Central memory CD8-positive, alpha-beta T cell (primary cell): ENCODE measurements around the gene UVSSA.

Experiments
- ATAC-seq: fragments of 150-1000 bp; cut with Tn5 transposase; replicated peaks from 2 replicates; pipeline ENCODE4 v1.10.0; 2022; ENCODE audit warnings: mild to moderate bottlenecking, moderate FRiP score, moderate number of reproducible peaks; ENCODE audit not compliant: poor library complexity, severe bottlenecking; ENCODE audit errors: extremely low read depth
- DNase-seq, 2 donors: peaks; one replicate each; pipeline ENCODE4 v3.0.0; 2021; ENCODE audit warnings: low spot score in 2 of 2
- H3K27ac Mint-ChIP-seq: one replicate; pipeline ENCODE4 v1.8.0; 2022; ENCODE audit warnings: low read depth, mild to moderate bottlenecking, moderate library complexity, mixed read lengths
- H3K27me3 Mint-ChIP-seq: one replicate; pipeline ENCODE4 v1.8.0; 2022; ENCODE audit warnings: mixed read lengths
- H3K36me3 Mint-ChIP-seq: one replicate; pipeline ENCODE4 v1.8.0; 2022; ENCODE audit warnings: mild to moderate bottlenecking, moderate library complexity, mixed read lengths; ENCODE audit not compliant: insufficient read depth
- H3K4me1 Mint-ChIP-seq: one replicate; pipeline ENCODE4 v1.8.0; 2022; ENCODE audit warnings: mixed read lengths
- H3K4me3 Mint-ChIP-seq: one replicate; pipeline ENCODE4 v1.8.0; 2022; ENCODE audit warnings: mild to moderate bottlenecking, moderate library complexity, mixed read lengths
- H3K9me3 Mint-ChIP-seq: one replicate; pipeline ENCODE4 v1.8.0; 2022; ENCODE audit warnings: mixed read lengths

UVSSA gene

DNA sequence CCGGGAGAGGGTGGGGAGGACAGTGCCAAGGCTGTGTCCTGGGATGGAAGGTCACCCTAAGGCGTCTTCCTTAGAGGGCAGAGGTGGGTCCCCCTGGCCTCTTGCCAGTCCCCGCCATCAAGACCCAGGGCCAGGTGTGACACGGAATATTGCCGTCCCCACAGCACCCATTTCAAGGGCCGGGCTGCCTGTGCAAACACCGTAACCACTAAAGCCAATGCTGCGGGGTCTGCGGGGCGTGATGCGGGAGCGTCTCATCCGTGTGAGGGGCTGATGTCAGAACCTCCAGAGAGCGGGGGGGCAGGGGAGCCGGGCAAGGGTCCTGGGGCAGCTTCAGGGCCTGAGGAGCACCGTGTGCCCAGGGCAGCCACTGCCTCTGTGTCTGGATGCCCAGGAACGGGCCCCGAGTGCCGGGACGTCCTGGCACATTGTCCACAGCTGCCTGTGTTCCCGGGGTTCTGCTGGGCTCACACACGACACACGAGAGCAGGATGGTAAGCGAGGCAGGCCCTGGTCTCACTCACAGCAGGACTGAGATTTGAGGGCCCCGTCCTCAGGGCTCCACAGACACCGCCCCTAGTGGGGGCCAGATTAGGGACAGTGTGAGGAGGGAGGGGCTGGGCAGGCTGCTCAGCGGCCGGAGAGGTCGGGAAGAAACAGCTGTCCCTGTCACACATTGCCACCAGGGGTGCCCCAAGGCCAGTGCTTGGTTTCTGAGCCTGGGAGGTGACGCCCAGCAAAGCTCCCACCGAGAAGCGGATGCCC, 30.0 kb downstream of the UVSSA start:
- Mint-ChIP-seq H3K36me3 (peaks cover 10% of the 10 kb centered on the region), H3K4me1 (peaks cover 7% of the 10 kb centered on the region), H3K9me3 (no peaks in the 10 kb centered on the region), H3K4me3 (no peak overlapping the region), H3K27me3 (no peaks in the 10 kb centered on the region), H3K27ac (no peak overlapping the region)
- no peak for DNase-seq
- ATAC-seq: no peak

DNA sequence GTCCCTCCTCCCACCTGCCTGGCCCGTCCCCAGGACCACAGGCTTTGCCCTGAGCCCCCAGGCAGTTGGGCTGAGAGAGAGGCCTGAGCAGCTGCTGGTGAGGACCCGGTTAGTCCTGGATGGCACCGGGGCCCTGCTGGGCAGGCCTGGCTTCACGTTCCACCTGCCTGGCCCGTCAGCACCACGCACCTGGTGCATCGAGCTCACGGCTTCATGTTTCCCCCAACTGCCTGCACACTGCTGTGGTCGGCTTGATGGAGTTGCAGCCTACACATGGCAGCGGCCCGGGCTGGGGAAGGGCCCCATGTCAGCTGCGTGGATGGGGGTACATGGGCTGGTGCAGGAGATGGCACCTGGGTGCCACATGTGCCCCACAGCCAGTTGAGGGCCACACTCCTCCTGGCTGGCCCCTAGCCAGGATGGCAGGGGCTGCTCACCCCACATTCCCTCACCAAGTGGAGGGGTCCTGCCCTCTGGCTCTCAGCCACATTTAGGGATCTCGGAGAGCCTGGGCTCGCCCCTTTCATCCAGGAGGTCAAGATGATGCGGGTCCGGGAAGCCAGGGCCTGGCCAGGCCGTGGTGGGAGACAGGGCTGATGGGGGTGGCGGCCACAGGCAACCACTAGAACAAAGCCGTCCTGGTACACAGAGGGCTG, 30.7 kb downstream of the UVSSA start:
- Mint-ChIP-seq H3K36me3 (peaks cover 7% of the 10 kb centered on the region), H3K4me3 (no peak overlapping the region), H3K4me1 (peaks cover 7% of the 10 kb centered on the region), H3K27me3 (no peaks in the 10 kb centered on the region), H3K9me3 (no peaks in the 10 kb centered on the region), H3K27ac (no peak overlapping the region)
- DNase-seq (no peak), ATAC-seq (no peak)

DNA sequence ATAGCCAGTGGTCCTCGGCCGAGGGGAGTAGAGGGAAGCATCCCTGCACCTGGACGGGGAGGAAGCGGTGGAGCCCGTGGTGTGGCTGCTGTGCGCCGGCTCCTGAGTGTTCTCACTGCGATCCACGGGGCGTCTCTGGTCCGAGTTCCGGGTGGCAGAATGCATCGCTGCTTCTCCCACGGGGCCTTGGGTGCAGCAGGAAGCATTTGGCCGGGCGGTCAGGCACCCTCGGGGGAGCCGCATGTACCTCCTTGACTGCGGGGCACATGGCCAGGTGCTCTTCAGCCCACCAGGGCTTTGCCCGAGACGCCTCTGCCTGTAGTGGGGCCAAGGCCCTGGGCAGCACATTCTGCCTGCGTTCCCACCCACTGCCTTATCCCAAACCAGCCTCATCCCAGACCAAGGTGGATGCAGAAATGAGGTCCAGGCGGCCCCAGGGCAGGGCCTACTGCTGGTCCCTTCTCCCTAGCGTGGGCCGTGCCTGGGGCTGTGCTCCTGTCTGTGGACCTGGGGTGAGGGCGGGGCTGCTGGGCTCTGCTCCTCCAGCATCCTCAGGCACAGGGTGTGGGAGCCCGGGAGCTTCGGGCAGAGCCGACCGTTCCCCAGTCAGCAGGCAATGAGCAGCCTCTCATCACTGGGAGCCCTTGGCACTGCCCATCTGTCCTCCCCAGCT, 31.7 kb downstream of the UVSSA start:
- peaks cover 7% of the 10 kb centered on the region for H3K36me3 Mint-ChIP-seq
- peaks cover 3% of the 10 kb centered on the region for H3K4me1 Mint-ChIP-seq
- no peaks in the 10 kb centered on the region for H3K27me3 Mint-ChIP-seq
- H3K27ac Mint-ChIP-seq: no peak overlapping the region
- H3K4me3 Mint-ChIP-seq: no peak overlapping the region
- H3K9me3 Mint-ChIP-seq: no peaks in the 10 kb centered on the region
- ATAC-seq (no peak), DNase-seq (no peak)

DNA sequence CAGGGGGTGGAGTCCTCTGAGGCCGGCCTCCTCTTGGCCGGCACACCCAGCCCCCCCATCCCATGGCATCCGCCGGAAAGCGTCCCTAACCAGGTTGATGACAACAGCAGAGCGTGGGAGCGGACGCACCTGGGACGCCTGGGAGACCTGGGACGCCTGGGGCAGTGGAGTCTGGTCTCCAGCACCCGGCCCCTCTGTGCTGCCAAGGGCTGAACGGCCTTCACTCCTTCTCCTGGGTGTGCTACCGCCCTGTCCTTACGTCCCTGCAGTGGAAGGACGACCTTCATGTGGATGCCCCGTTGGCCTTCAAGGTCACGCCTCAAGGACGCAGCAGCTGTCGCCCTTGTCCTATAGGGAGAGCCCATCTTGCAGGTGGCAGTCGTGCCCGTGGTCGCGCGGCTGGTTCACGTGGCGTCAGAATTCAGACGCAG, 32.4 kb downstream of the UVSSA start:
- Mint-ChIP-seq H3K4me3 (no peak overlapping the region), H3K4me1 (no peaks in the 10 kb centered on the region), H3K27me3 (no peaks in the 10 kb centered on the region), H3K36me3 (peaks cover 4% of the 10 kb centered on the region), H3K9me3 (no peaks in the 10 kb centered on the region), H3K27ac (no peak overlapping the region)
- ATAC-seq (no peak), DNase-seq (no peak)

DNA sequence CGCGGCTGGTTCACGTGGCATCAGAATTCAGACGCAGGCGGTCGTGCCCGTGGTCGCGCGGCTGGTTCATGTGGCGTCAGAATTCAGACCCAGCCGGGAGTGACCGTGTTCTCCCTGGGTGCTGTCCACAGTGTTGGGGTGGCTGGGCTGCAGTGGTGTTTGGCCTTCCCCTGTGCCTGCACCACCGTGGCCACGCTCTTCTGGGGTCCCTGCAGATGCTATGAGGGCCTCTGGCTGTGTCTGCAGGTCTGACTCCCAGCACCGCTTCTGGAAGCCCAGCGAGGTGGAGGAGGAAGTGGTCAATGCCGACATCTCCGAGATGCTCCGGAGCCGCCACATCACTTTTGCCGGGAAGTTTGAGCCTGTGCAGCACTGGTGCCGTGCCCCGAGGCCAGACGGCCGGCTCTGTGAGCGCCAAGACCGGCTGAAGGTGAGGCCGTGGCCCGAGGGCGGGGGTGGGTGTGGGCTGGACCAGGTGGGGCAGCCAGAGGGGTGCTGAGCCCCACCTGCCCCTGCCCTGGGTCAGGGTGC, 32.9 kb downstream of the UVSSA start:
- no peak for ATAC-seq
- H3K4me1 Mint-ChIP-seq: no peaks in the 10 kb centered on the region
- no peaks in the 10 kb centered on the region for H3K27me3 Mint-ChIP-seq
- H3K36me3 Mint-ChIP-seq: peaks cover 4% of the 10 kb centered on the region
- no peaks in the 10 kb centered on the region for H3K9me3 Mint-ChIP-seq
- no peak for DNase-seq
- H3K4me3 Mint-ChIP-seq: no peak overlapping the region
- H3K27ac Mint-ChIP-seq: no peak overlapping the region

DNA sequence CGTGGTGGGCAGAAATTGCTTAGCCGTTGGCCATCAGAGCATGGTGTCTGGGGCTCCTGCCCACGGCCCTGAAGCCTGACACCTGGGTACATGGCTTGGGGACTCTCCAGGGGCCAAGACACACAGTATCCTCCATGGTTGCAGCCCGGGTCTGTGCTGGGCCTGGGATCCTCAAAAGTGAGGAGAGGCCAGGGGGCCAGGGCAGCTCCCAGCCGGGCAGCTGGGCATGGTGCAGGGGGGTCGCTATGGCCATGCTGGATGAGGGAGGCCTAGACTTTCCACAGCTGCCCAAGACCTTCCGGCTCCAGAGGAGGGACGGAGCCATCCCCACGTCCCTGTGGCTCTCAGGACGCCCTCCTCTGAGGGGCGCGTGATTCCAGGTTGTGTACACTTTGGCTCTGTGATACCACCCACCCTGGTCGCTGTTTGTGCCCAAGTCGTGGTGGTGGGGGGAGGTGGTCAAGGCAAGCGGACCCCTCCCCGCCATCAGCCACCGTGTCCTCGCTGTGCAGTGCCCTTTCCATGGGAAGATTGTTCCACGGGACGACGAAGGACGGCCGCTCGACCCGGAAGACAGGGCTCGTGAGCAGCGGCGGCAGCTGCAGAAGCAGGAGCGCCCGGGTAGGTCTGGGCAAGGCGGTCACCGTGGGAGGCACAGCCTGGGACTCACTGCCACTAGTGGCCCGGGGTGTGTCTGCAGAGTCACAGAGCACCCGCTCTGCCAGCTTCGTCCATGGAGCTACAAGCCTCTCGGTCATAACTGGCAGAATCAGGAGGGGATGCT, 33.6 kb downstream of the UVSSA start:
- Mint-ChIP-seq H3K36me3 (no peaks in the 10 kb centered on the region), H3K9me3 (no peaks in the 10 kb centered on the region), H3K27ac (no peak overlapping the region), H3K4me3 (no peak overlapping the region), H3K4me1 (no peaks in the 10 kb centered on the region), H3K27me3 (no peaks in the 10 kb centered on the region)
- DNase-seq: no peak
- no peak for ATAC-seq

DNA sequence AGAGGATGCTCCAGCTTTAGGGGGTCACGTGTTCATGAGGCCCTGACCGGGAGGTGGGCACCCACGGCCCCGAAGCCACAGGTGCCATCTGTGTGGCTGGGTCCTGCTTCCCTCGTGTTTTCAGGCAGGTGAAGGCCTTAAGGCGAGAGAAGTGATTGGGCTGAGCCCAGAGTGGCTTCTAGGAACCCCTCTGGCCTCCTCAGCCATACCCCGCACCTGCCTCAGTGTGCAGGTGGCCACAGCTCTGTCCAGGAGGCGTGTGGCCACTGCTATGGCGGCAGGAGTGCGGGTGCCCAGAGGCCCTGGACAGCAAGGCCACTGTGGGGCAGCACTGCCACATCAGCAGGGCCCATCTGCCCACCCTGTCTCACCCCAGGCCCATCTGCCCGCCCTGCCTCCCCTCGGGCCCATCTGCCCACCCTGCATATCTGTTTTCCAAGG, 34.2 kb downstream of the UVSSA start:
- Mint-ChIP-seq H3K27me3 (no peaks in the 10 kb centered on the region), H3K4me3 (no peak overlapping the region), H3K27ac (no peak overlapping the region), H3K4me1 (no peaks in the 10 kb centered on the region), H3K9me3 (no peaks in the 10 kb centered on the region), H3K36me3 (no peaks in the 10 kb centered on the region)
- DNase-seq: no peak
- ATAC-seq: no peak

DNA sequence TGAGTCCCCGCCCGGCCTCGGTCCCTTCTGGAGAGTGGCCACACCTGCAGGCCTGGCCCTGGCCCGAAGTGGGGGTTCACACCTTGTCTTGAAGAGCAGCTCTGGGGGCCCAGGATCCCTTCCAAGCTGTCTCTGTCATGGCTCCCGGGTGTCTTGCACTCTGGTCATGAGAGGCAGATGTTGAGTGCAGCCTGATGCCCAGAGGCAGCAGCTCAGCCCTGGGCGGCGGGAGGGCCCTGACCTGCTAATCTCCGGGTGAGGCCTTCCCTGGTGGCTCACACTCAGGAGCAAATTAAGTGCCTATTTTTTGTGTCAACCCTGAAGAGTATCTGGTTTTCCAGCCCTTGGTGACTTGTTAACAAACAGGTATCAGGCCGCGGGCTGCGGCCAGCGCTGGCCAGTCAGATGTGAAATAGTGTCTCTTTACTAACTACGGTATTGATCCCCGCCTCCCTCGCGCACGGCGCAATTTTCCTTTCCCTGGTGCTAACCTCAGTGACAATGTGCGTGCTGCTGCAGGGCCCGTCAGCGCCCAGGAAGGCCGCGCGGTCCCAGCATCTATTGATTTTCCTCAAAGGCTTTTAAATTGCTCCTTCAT, 35.0 kb downstream of the UVSSA start:
- Mint-ChIP-seq H3K27me3 (no peaks in the 10 kb centered on the region), H3K4me3 (no peak overlapping the region), H3K9me3 (no peaks in the 10 kb centered on the region), H3K36me3 (peaks cover 3% of the 10 kb centered on the region), H3K27ac (no peak overlapping the region), H3K4me1 (no peaks in the 10 kb centered on the region)
- no peak for DNase-seq
- ATAC-seq: no peak

DNA sequence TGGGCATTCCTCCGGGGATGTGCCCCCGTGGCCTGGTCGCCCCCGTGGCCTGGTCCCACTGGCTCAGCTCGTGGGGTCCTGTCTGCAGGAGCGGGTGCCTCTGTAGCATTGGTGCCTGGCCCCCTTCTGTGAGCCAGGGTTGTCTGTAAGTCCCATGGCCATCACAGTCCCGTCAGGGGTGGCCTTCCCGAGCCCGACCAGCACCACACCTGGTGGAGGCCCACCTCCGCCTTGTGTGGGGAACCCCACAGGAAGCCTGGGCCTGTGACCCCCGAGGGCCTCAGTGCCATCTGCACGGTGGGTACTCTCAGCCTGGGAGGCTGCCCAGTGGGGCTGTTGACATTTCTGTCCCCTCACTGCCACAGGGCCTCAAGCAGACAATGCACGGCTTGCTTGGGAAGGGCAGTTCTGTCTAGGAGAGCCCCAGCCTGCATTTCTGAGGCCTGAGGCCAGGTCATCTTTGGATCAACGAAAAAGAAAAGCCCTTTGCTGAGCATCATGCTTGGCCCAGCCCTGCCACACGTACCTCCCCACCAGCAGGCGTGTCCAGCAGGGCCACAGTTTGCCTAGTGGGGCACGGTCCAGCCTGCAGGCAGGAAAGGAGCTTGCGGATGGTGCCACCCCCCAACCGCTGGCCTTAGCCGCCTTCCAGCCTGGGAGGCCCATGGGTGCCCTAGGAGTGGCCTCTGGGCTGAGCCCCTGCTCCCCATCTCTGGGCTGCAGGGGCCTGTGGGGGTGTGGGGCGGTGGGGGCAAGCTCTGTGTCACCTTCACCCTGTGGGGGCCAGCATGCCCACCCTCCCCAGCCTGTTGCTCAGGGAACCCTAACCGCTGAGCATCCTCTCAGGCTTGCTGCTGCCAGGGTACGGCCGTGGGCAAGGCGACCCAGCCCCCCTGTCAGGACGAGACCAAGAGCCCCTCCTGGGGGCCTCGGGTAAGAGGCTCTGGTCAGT, 36.0 kb downstream of the UVSSA start:
- peaks cover 9% of the 10 kb centered on the region for H3K36me3 Mint-ChIP-seq
- no peak for ATAC-seq
- H3K27me3 Mint-ChIP-seq: no peaks in the 10 kb centered on the region
- no peak overlapping the region for H3K27ac Mint-ChIP-seq
- H3K9me3 Mint-ChIP-seq: no peaks in the 10 kb centered on the region
- DNase-seq: no peak
- no peaks in the 10 kb centered on the region for H3K4me1 Mint-ChIP-seq
- no peak overlapping the region for H3K4me3 Mint-ChIP-seq

DNA sequence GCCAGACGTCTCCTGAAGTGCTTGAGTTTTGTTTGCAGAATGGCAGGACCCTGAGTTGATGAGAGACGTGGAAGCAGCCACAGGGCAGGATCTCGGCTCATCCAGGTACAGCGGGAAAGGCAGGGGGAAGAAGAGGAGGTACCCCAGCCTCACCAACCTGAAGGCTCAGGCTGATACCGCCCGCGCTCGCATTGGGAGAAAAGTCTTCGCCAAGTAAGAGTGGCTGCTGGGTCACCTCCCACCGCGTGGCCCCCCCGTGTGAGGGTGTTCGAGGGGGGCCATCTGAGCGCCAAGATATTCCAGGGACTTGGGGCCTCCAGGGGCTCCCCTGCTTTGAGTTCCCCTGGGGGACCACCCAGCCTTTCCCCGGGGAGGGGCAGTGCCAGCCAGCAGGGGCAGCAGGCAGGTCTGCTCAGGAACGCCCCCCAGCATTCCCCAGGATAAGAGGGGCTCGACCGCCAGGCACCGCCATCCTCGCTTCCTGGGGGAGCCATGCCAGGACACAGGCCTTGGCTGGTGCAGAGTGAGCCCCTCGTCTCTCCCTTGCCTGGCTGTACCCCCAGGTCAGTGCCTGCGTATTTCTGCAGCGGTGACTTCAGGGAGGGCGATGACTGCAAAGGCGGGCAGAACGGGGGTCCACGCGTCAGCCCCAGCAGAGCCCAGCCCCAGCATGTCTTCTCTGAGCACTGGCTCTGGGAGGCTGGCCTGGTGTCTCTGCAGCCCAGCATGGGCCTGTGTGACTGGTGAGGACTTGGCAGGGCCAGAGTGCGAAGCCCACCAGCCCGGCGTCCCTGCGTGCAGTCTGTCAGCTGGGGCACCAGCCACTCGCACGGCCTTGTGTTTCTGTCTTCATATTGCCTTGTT, 37.0 kb downstream of the UVSSA start:
- DNase-seq: no peak
- no peak for ATAC-seq
- no peak overlapping the region for H3K4me3 Mint-ChIP-seq
- no peaks in the 10 kb centered on the region for H3K4me1 Mint-ChIP-seq
- H3K27ac Mint-ChIP-seq: no peak overlapping the region
- peaks cover 6% of the 10 kb centered on the region for H3K9me3 Mint-ChIP-seq
- H3K27me3 Mint-ChIP-seq: no peaks in the 10 kb centered on the region
- peaks cover 9% of the 10 kb centered on the region for H3K36me3 Mint-ChIP-seq
